NCI-H2196 treated with DMSO at 0.1 percent for 48 hours (cell line): ENCODE measurements around the gene GPR31.

Experiments
- DNase-seq: peaks from one replicate; lab custom pipeline; 2025; ENCODE audit not compliant: unreplicated experiment; lab: John Stamatoyannopoulos, UW

The GPR31 gene

DNA sequence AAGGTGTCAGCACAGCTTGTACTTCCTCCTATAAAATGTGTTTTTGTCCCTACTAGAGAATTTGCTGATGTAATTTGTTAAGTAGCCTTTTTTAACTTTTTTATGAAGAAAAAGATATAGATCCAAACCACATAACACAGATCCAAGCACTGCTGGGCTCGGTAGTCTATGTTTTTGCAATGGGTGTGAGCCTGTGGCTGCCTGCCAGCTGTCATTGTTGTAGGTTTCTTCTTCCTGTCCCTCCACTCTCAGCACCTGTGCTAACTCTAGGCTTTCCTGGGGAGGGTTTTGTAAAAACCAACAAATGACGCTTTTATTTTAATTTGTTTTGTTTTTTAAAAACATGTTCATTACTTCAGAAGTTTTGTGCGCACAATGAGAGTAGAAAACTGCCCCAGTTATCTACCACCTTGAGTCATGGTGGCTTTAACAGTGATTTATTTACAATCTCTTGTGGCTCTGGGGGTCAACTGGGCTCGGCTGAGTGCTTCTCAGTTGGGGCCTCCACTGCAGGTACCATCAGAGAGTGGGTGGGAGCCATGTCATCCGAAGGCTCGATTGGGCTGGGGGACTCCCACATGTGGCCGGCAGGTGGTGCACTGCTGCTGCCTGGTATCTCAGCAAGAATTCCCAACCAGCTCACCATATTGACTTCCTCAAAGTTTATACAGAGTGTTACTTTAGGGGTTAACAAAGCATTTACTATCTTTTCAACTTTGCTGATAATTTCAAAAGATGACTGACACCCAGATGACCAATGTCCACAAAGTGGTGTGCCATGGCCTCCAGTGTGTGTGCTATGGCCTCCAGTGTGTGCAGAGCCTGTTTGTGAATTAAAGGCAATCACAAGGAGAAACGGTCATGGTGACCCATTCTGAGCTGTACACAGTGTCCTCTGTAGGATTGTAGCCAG is 37.9 kb downstream of the GPR31 start:
- no peak for DNase-seq

DNA sequence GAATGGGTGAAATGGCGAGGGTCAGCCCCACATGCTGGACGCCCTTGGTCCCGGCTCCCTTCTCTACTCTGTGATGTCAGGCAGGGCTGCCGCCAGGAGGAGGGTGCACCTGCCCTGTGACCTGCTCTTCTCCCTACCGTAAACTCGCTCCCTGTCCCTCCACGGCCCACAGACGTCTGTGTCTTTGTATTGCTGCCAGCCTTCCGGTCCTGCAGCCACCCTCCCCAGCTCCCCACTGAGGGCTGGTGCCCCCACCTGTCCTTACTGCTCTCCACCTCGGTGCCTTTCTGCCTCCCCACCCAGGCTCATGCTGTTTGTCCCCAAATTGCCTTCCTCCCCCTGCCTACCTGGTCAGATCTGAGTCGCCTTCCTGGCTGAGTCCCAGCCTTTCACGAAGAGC is 38.9 kb downstream of the GPR31 start:
- no peak for DNase-seq

DNA sequence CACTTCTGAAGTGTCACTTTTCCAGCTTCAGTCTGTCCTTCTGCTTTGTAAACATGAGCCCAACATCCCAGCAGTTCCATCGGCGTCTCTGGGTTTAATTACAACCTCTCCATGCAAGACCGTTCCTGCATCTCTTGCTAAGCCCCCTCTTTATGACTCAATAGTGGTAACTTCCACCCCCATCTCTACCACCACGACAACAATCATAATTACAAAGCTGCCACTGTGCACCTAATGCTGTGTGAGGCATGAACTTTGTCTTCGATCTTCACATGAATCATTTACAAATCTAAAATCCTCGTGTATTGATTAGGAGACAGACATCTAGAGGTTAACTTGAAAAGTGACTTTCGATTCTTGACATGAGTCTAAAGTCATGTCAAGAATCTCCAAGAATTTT is 39.8 kb downstream of the GPR31 start:
- no peak for DNase-seq

DNA sequence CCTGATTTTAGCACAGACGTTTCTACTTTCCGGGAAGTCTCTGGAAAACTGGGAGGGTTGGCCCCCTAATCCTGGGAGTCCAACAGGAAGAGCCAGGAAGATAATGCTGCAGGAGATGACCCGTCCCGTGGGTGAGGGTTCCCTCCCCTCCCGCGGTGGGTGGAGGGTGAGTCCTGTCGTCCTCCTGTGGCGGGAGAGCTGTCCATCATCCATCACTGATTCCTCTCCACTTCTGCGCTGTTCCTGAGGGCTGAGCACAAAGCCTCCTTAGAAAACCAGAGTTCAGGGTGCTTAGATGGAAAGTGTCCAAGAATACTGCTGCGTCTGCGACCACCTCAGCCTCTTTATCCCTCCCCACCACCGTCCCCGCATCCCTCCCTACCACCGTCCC is 40.9 kb downstream of the GPR31 start:
- DNase-seq: no peak

DNA sequence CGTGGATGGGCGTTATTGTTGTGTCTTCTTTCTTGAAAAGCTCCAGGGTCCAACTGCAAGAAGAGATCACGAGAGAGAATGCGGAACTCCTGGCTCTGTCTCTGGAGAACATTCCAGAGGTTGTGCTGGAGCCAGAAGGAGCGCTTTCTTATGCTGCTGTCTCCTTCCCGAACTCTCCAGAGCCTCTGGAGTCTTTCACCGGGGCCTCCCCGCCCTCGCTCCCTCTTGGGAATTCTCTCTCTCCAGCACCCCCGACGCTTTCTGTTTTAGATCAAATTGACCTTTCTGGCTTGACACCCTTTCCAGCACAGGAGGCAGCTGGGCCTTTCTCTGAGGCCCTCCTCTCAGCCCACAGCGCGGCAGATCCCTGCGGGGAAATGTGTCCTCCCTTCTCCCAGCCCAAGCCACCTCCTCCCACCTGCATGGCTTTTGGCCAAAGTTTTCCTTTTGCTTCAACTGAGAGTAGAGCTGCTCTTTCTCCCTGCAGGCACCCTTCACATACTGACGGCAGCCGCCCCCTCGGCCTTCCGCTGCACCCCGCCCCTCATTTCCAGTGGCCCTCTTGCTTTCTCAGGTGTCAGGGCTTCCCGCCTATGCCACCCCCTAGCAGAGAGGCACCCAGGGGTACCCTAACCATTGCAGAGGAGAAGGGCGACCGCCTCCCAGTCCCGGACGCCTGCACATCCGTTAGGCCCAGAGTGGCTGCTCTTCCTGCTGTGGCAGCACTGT is 41.5 kb downstream of the GPR31 start:
- DNase-seq: no peak

DNA sequence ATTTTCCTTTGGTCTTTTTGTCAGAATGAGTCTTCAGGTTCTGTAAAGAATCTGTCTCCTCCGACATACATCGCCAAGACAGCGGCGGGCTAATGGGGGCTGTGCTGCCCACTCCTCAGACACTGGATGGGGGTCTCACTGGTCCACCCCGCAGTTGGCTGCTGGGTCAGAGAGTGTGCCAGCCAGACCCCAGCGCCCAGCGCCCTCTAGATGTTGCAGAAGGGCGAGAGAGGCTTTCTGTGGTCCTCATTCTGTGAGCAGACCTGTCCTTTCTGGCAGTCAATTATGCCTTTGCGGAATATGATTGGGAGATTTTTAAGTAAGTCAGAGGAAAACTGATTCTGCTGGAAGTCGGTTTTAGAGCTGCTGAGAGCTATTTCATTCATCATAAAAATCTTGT is 42.7 kb downstream of the GPR31 start:
- DNase-seq: no peak

DNA sequence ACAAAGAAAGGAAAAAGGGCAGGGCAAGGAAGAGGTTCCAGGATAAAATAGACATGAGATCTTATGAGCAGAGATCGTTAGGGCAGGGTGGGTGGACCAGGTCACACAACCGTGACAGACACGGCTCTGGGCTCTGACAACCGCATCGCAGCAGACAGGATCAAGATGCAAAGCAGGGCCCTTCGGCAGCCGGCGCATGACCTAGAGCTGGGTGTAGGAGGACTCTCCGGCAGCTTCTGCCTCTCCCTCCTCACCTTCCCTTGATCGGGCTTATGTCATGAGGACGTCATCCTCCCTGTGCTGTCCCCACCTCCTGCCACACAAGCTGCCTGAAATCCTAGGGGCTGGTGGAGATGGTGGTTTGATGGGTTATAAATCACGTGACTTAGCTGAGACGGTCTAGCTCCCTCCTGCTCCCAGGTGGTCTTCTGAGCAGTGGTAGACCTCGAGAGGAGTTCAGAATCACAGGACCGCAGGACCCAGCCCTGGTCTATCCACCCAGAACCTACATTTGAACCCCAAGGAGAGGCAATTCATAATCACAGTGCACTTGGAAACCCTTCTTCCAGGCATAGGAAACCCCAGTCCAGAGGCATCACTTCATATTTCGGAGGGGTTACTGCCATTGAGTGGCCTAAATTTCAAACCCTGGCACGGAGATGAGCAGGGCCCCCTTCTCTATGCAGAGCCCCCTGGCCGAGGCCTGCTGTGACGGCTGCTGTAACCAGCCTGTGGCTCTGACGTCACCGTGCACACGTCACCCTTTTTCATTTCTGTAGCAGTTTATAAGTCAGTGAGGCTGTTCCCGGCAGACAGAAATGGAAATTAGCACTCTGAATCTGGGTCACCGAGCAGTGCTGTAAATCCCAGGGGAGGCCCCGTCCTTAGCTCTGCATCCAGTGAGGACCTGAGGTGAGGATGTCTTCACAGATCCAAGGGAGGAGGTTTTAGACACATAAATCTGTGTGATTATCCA is 43.6 kb downstream of the GPR31 start:
- no peak for DNase-seq

DNA sequence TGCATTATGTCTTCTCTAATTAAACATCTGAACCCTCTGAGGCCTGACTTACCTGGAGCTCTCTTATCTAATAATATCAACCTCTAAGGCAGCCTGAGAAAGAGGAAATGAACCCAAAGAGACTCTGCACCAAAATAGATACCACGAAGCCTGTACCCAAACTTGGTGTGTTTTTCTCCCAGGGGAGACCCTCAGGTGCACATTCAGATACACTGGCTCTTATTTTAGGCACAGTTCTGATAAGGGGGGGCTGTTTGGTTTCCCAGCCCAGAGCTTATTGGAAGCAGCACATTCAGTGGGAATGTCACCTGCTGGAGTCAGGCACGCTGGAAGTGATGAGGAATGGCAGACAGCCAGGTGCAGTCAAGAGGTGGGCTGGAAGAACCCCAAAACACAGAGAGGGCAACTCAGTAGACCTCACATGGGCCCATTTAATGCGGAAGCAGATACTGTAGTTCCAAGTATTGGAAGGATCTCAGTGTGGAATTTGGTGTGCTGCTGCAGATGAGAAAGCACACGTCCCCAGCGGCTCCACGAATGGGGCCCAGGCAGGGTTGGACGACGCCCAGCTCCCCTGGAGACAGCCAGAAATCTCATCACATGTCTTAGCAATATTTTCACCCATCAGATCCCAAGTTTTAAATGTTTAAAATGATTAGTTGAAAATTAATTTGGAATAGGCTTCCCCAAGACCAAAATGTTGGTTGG is 44.6 kb downstream of the GPR31 start:
- no peak for DNase-seq

DNA sequence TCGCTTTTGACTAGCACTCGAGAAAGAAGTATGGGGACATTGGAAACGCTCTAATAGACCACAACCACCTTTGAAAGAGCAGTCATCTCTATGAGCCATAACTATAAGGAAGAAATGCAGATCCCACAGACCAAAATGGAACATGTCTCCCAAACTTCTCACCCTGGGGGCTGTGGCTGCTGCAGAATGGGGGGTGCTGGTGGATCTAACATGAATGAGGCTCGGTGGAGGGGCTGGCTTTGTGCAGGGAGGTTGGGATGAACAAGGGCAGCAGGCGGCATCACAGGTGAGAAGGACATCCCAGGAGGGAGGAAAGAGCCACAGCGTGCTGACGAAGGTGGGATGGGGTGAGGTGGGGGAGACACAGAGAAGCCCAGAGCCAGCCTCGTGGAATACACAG is 45.4 kb downstream of the GPR31 start:
- DNase-seq: no peak

DNA sequence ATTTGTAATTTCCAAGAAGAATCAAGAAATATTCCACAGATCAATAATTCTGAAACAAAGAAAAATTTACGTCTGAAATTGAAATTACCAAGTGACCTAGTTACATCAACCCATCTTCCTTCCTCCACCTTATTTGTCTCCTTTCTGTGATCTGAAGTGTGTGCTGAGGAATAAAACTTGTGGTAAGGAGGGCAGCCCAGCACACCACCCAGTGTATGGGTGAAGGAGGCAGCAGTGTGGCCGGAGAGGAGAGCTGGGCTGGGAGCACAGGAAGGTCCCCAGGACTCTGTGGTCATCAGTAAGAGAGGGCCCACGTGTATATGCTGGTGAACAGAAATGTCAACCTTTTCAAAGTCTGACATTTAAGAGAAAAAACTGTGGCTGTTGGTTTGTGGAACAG is 46.2 kb downstream of the GPR31 start:
- no peak for DNase-seq

DNA sequence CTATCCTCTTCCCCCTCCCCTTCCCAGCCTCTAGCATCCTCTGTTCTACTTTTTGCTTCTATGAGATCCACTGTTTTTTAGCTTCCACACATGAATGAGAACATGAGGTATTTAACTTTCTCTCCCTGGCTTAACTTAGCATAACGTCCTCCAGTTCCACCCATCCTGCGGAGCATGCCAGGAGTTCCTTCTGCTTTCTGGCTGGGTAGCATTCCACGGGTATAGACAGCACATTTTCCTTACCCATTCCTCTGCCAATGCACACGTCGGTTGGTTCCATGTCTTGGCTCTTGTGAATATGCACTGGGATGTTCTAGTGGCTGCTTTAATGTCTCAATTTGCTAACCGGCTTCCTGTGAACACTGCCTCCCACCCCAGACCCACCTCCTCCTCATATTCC is 48.1 kb downstream of the GPR31 start:
- DNase-seq: no peak

DNA sequence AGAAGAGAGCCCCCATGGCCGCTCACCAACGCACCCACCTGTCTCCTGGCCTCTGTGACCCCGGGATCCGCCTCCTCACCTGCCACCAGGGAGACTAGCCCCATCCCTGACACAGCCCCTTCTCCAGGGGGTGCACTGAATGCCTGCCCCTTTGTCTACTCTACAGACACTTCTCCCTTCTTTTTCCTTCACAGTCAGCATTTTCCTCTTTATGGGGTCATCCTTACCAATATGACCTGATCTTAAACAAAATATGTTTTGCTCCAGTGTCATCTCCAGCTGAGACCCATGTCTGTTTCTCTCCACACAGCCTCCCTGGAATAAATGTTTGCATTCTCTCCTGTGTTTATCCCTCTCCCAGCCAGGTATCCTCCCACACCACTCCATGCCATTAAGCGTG is 49.5 kb downstream of the GPR31 start:
- no peak for DNase-seq

DNA sequence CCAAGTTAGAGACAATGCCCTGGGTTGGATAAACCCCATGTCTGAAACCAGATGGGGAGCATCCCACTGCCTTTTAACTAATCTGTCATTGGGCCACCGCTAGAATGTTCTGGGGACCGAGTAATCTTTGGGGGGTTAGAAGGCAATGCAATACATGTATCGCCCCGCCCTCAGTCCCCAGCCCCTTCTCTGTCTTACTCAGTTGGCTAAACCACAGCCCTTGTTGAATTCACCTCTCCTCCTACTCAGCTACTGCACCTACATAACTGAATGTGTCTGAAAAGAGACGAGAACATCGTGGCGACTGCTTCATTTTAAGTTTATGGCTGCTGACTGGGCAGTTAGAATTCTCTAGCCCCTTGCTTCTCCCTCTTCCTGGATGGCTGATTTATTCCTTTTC is 50.0 kb downstream of the GPR31 start:
- DNase-seq: no peak

DNA sequence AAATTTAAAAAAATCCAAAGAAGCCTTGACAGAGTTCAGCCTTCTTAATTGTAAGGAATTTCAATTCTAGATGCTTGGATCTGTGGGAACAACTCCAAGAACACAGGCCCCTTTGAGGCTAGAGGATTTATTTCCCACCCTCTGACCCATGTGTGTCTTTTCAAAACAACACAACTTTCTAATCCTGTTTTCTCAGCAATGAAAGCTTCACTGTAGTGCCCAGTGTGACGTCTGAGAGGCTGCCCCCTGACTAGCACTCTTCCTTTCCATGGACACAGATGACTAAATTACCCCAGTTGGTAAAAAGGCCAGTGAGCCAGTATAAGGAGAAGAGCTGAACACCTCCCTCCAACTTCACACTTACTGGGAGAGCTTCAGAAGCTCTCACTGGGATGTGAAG is 51.4 kb downstream of the GPR31 start:
- DNase-seq: no peak
